ENCODE measurements around the gene ARID3B.
"Not testable (repeated sequence)": the region's sequence is repeated elsewhere in the genome, so short reads cannot be mapped to it uniquely, and the experiment has no call there.

ARID3B gene

GRCh38 chr15:74620636-74621545 lies 79.9 kb downstream of the ARID3B start:
- peak; percentile 32 for FAIRE-seq

GRCh38 chr15:74621546-74621920 lies 80.5 kb downstream of the ARID3B start:
- FAIRE-seq (no peak), DNase-seq (ENCODE audit: low spot score) (no peak)

More at GRCh38 chr15:74620636-74621545, 79.9 kb downstream of the ARID3B start:
- peak; percentile 80 for DNase-seq (ENCODE audit: low spot score)

- DNase-seq (ENCODE audit: low spot score): no peak
- no peak for FAIRE-seq
These were observed 80.9 kb downstream of the ARID3B start for GRCh38 chr15:74621936-74622335.

- DNase-seq (ENCODE audit: low spot score): no peak
- no peak for FAIRE-seq
These were observed 81.7 kb downstream of the ARID3B start for GRCh38 chr15:74622758-74623157.

- DNase-seq (ENCODE audit: low spot score) (no peak), FAIRE-seq (no peak)
These were observed 83.1 kb downstream of the ARID3B start for GRCh38 chr15:74624020-74624602.

- no peak for DNase-seq (ENCODE audit: low spot score)
- no peak for FAIRE-seq
These were observed 84.7 kb downstream of the ARID3B start for GRCh38 chr15:74625693-74626092.

GRCh38 chr15:74626336-74626735 lies 85.3 kb downstream of the ARID3B start:
- DNase-seq (ENCODE audit: low spot score) (no peak), FAIRE-seq (no peak)

- no peak for FAIRE-seq
- no peak for DNase-seq (ENCODE audit: low spot score)
These were observed 86.0 kb downstream of the ARID3B start for GRCh38 chr15:74626752-74627692.

- DNase-seq (ENCODE audit: low spot score) (no peak), FAIRE-seq (no peak)
These were observed 86.7 kb downstream of the ARID3B start for GRCh38 chr15:74627766-74628165.

- no peak for FAIRE-seq
- no peak for DNase-seq (ENCODE audit: low spot score)
These were observed 87.2 kb downstream of the ARID3B start for GRCh38 chr15:74628199-74628598.

- no peak for DNase-seq (ENCODE audit: low spot score)
- no peak for FAIRE-seq
These were observed 87.9 kb downstream of the ARID3B start for GRCh38 chr15:74628949-74629348.

GRCh38 chr15:74629696-74630095 lies 88.7 kb downstream of the ARID3B start:
- DNase-seq (ENCODE audit: low spot score); FAIRE-seq: not testable (repeated sequence)

- FAIRE-seq: no peak
These were observed 89.5 kb downstream of the ARID3B start for GRCh38 chr15:74630284-74631086.

GRCh38 chr15:74631087-74631385 lies 90.0 kb downstream of the ARID3B start:
- FAIRE-seq: no peak
- no peak for DNase-seq (ENCODE audit: low spot score)

More at GRCh38 chr15:74630284-74631086, 89.5 kb downstream of the ARID3B start:
- no peak for DNase-seq (ENCODE audit: low spot score)

- DNase-seq (ENCODE audit: low spot score) (no peak), FAIRE-seq (no peak)
These were observed 90.4 kb downstream of the ARID3B start for GRCh38 chr15:74631408-74631807.

- DNase-seq (ENCODE audit: low spot score) (peak; percentile 69), FAIRE-seq (no peak)
These were observed 91.0 kb downstream of the ARID3B start for GRCh38 chr15:74631935-74632560.

- DNase-seq (ENCODE audit: low spot score) (no peak), FAIRE-seq (no peak)
These were observed 91.6 kb downstream of the ARID3B start for GRCh38 chr15:74632601-74633000.

GRCh38 chr15:74633781-74634180 lies 92.8 kb downstream of the ARID3B start:
- FAIRE-seq (no peak), DNase-seq (ENCODE audit: low spot score) (no peak)

- FAIRE-seq (no peak), DNase-seq (ENCODE audit: low spot score) (peak; percentile 65)
These were observed 94.2 kb downstream of the ARID3B start for GRCh38 chr15:74635228-74635627.

- FAIRE-seq (no peak), DNase-seq (ENCODE audit: low spot score) (no peak)
These were observed 96.0 kb downstream of the ARID3B start for GRCh38 chr15:74636984-74637383.

Measured in urothelium cell line (cell line).